Cardiac muscle cell (in vitro differentiated cells and primary cell): Measurements from ENCODE around the gene GALNT9. TPM values are rescaled to one million over a fixed set of nuclear protein-coding genes. Genes with fewer than 3 reads are reported as not detected.

ENCODE experiments used
- DNase-seq, 2 donors: peaks; one replicate each; pipeline versions ENCODE4 v3.0.0 to v3.0.0-alpha.2; 2010 to 2017; ENCODE audit warnings: low read depth in 1 of 2, low spot score in 1 of 2
- H3K27ac ChIP-seq: fragments of 200-600 bp; sonication (generic); 2 replicates; pipeline ENCODE4 v1.5.1; 2016
- H3K27me3 ChIP-seq: fragments of 200-600 bp; sonication (generic); 2 replicates; pipeline ENCODE4 v1.6.0; 2016; ENCODE audit warnings: control low read depth
- H3K36me3 ChIP-seq: fragments of 200-600 bp; sonication (generic); 2 replicates; pipeline ENCODE4 v1.5.1; 2016; ENCODE audit warnings: control low read depth
- H3K4me1 ChIP-seq: fragments of 200-600 bp; sonication (generic); 2 replicates; pipeline ENCODE4 v1.8.1; 2017; ENCODE audit warnings: low read depth, mild to moderate bottlenecking, mixed run types
- H3K4me3 ChIP-seq: fragments of 200-600 bp; sonication (generic); 2 replicates; pipeline ENCODE4 v1.5.1; 2016; ENCODE audit warnings: mild to moderate bottlenecking
- H3K9me3 ChIP-seq: fragments of 200-600 bp; sonication (generic); 2 replicates; pipeline ENCODE4 v1.5.1; 2017; ENCODE audit warnings: low read depth, mild to moderate bottlenecking, control low read depth
- CTCF ChIP-seq: IDR thresholded peaks from 2 replicates; pipeline ENCODE4 v1.5.1; 2012; ENCODE audit warnings: low read depth, mild to moderate bottlenecking, low read length
- polyA plus RNA-seq: library from polyadenylated mRNA; unstranded; fragments of >200 nt; fragmentation: Nextera tagmentation; extraction: Ambion mirVana; gene quantifications from 2 replicates; pipeline ENCODE4 v1.2.1, GENCODE V29; 2016
- total RNA-seq: library from RNA; depleted of rRNA; stranded (reverse); fragments of >200 nt; gene quantifications from 2 replicates; pipeline ENCODE4 v1.2.3, GENCODE V29; 2016

The GALNT9 gene
- total and polyA plus RNA-seq, 2 experiments from 2014 or later, result 0.42 to 0.45 TPM

GRCh38 chr12:132211326-132211725, 118.1 kb downstream of the GALNT9 start:
- Histone ChIP-seq H3K9me3 (no peaks in the 10 kb centered on the region), H3K27ac (no peak overlapping the region), H3K4me1 (no peaks in the 10 kb centered on the region), H3K27me3 (peaks cover 6% of the 10 kb centered on the region), H3K36me3 (no peaks in the 10 kb centered on the region), H3K4me3 (no peak overlapping the region)
- no peak for DNase-seq
- no peak for TF ChIP-seq CTCF

GRCh38 chr12:132210223-132211055, 119.0 kb downstream of the GALNT9 start:
- Histone ChIP-seq H3K27ac (no peak overlapping the region), H3K4me1 (no peaks in the 10 kb centered on the region), H3K9me3 (no peaks in the 10 kb centered on the region), H3K4me3 (no peak overlapping the region), H3K27me3 (peaks cover 15% of the 10 kb centered on the region), H3K36me3 (no peaks in the 10 kb centered on the region)
- DNase-seq, result no peak
- TF ChIP-seq CTCF, result no peak

DNA sequence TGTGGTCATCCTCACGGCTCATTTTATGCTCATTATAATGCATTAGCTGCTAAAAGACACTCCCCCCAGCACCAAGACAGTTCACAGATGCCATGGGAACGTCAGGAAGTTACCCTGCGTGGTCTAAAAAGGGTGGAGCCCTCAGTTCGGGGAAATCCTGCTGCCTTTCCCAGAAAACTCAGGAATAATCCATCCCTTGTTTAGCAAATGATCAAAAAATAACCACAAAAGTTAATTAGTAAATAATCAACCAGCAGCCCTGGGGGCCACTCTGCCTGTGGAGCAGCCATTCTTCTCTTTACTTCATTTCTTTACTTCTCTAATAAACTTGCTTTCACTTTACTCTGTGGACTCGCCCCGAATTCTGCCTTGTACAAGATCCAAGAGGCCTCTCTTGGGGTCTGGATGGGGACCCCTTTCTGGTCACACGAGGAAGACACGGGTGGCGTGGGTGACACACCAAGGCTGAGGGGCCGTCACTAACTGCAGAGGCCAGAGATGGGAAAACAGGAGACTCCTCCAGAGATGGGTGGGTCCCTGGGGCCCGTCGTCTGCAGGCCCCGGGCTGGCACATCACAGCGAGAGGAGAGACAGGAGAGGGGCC, 119.7 kb downstream of the GALNT9 start:
- no peak overlapping the region for H3K27ac ChIP-seq
- no peak for TF ChIP-seq CTCF
- no peaks in the 10 kb centered on the region for H3K36me3 ChIP-seq
- no peaks in the 10 kb centered on the region for H3K9me3 ChIP-seq
- no peak overlapping the region for H3K4me3 ChIP-seq
- H3K4me1 ChIP-seq, result no peaks in the 10 kb centered on the region
- peaks cover 22% of the 10 kb centered on the region for H3K27me3 ChIP-seq
- no peak for DNase-seq

GRCh38 chr12:132208153-132208823, 121.1 kb downstream of the GALNT9 start:
- peaks cover 31% of the 10 kb centered on the region for H3K27me3 ChIP-seq
- DNase-seq, result no peak
- no peak overlapping the region for H3K4me3 ChIP-seq
- no peak overlapping the region for H3K27ac ChIP-seq
- no peaks in the 10 kb centered on the region for H3K9me3 ChIP-seq
- TF ChIP-seq CTCF, result no peak
- H3K36me3 ChIP-seq, result no peaks in the 10 kb centered on the region
- no peaks in the 10 kb centered on the region for H3K4me1 ChIP-seq

DNA sequence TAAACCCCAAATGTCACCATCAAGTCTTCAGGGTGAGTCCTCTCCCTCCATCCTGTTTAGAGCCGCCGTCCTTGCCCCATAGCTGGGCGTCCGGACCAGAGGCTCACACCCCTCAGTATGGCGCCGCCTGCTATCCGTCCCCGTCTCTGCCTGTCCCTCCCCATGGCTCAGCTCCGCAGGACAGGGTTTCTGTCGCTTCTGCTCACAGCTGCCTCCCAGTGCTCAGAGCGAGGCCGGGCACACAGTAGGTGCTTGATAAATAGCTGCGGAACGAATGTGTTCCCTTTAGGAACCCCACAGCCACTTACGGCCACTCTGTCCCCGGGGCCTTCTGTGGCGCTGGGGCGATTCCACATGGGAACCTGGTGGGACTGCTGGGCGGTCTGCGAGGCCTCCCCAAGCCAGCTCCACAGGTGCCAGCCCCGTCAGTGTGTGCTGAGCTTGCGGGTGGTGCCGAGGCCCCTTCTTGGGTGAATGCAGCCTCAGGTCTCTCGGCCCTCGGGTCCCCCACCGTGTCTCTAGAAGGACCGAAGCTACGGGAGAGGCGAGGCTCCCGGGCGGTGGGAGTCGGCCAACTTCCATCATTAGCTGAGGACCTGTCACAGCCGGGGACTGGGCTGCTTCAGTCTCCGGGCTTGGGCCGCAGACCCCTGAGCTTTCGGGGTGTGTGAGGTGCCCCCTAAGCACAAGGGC, 122.2 kb downstream of the GALNT9 start:
- Histone ChIP-seq H3K27ac (no peak overlapping the region), H3K27me3 (peaks cover 31% of the 10 kb centered on the region), H3K36me3 (no peaks in the 10 kb centered on the region), H3K4me3 (no peak overlapping the region), H3K9me3 (no peaks in the 10 kb centered on the region), H3K4me1 (no peaks in the 10 kb centered on the region)
- no peak for TF ChIP-seq CTCF
- DNase-seq, result no peak
